HG03439 (cell line): ENCODE data around the gene PRDM12.
"Not testable (repeated sequence)": the region's sequence is repeated elsewhere in the genome, so short reads cannot be mapped to it uniquely, and the experiment has no call there.

Source experiments
- ATAC-seq: cut with Tn5 transposase; IDR thresholded peaks from one replicate; pipeline ENCODE4 v1.9.1; 2021; ENCODE audit warnings: mild to moderate bottlenecking, moderate library complexity; ENCODE audit not compliant: unreplicated experiment

PRDM12 gene

DNA sequence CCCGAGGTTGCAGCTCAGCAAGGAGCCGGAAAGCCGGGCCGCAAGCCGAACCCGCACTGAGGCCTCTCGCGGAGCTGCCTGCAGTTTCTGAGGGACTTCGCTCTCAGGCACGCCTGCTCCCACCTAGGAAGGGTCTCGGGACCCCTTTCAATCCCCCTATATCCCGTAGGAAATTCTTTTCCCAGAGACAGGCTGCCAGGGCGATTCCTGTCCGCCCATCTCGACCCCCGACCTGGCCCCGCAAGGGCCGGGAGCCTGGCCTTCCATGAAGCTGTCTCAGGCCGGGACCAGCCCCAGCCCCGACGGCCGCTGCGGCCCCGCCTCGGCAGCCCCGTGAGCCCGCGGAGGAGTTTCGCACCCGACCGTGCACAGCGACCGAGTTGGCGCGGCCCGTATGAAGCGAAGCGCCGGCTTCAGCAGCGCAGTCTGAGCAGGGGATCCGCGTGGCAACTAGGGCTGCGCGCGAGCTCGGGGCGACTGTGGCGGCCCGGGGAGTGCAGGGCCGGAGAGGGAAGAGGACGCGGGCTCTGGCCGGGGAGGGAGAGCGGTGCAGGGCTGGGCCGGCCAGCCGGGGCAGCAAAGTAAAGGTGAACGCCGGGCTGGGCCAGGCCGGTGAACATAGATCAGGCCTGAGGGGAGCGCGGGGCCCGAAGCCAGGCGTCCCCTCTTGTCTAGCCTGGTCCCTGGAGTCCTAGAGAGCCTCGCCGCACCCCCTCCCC is 977 bp upstream of the PRDM12 start:
- no peak for ATAC-seq

- no peak for ATAC-seq
Observed at GRCh38 chr9:130663977-130664250, 480 bp upstream of the PRDM12 start.

DNA sequence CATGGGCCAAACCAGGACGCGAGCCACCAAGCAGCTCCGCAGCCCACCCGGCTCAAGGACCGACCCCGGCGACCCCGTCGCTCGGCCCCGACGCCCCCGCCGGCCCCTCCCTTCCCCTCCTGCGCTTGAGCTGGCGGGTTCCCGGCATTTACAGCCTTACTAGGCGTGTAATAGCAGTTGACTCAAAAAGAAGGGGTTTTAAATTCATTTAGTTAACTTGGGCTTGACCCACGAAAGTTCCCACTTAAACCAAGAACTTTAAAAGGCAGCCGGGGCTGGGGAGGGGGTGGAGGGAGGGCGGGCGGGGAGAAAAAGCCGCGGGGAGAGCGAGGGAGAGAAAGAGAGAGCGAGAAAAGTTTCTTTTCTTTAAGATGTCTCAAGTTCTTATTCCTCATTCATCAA is 636 bp downstream of the PRDM12 start:
- ATAC-seq: no peak

DNA sequence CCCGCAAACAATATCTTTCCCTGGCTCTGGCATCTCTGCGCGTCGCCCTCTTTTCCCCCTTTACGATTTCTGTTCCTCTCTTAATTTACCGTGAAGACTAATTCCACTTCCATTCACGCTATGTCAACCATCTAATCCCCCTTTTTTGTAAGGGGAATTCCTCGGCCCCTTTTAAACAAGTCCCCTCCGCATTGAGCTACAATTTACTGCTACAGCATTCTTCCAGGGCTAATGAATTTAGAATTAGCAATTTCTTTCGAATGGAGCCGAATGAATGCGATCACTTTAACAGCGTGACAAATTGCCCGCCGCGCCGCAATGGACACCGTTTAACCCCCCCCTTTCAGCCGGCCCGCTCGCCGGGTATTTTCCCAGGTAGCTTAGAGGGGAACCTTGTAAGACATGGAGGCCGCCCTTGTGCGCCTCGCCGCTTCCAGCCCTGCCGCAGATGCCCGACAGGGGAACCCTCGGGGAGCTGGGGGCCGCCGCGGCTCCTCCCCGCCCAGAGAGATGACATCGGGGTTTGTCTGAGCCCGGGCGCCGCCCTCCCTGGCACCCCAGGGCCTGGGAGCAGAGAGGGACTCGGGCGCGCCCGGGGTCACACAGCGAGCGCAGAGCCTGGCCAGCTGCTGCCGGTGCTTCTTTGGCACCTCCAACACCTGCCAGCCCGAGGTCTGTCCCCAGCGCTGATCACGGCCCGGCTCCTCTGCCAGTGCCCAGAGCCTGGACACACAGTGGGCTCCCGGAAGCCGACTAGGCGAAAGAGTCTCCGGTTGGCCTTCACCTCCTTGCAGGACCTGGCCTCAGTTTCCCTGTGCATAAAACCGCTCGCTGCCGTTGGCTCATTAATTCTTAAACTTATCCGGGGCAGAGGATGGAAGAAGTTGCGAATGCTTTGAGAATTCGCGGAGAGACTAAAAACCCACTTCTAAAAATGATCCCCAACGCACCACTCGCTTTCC is 1.3 kb downstream of the PRDM12 start:
- no peak for ATAC-seq

- ATAC-seq: no peak
Observed at GRCh38 chr9:130666393-130667119, 2.2 kb downstream of the PRDM12 start.

- ATAC-seq: no peak
Observed at GRCh38 chr9:130667120-130667435, 2.7 kb downstream of the PRDM12 start.

DNA sequence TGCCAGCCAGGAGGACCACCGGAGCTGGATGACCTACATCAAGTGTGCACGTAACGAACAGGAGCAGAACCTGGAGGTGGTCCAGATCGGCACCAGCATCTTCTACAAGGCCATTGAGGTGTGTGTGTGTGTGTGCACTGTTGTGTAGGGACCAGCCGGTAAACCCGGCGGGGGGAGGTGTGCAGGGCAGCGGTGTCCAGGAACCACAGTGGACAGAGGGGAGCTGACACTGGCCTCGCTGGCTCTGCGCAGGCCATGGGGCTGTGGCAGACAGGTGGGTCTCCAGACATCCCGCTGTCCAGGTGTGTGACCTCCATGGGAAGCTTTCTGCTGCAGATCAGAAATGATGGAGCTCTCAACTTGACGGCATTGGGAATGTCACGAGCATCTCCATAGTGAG is 3.8 kb downstream of the PRDM12 start:
- ATAC-seq: no peak

DNA sequence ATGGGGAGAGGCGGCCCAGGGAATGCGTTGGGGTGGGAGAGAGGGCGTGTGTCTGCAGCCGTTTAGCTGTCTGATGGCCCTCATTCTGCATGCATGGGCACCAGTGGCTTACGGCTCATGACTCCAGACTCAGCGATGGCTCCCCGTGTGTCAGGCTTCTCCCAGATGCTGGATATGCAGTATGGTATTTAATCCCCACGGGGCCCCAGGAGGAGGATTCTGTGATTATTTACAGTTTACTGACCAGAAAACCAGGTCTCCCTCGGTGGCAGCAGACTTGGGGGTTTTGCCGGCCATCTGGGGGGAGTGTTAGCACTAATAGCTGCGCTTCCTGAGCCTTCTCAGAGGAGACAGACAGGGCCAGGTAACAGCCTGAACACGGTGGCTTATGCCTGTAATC is 4.3 kb downstream of the PRDM12 start:
- no peak for ATAC-seq

DNA sequence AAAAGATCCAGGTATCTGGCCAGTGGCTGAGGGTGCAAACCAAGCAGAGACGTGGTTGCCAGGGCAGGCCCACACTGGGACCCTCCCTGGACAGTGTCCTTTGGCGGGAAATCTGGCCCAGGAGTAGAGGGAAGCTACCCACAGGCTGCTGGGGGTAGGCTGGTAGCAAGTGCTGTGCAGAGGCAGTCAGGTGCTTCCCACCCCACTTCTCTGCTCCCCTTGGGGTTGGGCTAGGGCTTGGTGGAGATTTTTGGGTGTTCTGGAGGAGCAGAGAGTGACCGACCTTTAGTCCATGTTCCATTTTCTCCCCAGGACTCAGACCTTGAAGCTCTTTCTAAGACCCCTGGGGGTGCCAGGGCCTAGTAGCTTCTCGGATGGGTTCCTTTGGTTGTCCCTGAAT is 5.6 kb downstream of the PRDM12 start:
- no peak for ATAC-seq

DNA sequence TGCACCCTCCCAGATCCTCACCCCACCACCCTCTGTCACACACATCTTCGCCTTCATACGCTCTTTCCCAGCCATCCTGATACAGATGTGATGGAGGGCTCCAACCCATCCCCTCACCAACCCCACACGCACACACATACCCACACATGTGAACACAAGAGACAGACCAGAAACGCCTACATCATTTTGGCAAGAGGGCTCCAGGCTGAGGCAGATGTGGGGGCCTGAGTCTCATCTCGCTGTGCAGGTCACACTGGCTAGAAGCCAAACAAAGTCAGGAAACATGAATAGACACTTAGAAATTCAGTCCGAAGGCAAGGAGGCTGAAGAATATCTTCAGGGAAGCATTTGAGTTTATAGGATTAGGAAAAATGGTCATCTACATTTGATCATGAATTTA is 6.2 kb downstream of the PRDM12 start:
- no peak for ATAC-seq

- ATAC-seq: no peak
Observed at GRCh38 chr9:130672466-130672865, 8.1 kb downstream of the PRDM12 start.

- ATAC-seq: no peak
Observed at GRCh38 chr9:130672933-130673615, 8.7 kb downstream of the PRDM12 start.

DNA sequence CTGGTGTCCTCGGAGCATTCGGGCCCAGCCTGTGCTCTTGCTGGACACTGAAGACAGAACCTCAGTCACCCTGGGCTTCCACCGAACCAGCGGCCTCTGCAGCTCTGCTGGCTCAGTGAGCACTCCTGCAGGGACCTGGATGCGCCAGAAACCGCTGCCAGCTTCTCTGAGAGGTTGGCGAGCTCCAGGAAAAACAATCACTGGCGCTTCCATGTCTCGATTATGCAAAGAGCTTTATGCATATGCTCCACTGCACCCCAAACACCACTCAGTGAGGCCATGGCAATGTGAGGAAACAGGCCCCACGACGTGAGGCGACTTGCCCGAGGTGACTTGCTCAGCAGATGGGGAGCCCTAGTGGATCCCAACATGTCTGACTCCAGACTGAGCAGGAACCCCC is 11.0 kb downstream of the PRDM12 start:
- no peak for ATAC-seq

DNA sequence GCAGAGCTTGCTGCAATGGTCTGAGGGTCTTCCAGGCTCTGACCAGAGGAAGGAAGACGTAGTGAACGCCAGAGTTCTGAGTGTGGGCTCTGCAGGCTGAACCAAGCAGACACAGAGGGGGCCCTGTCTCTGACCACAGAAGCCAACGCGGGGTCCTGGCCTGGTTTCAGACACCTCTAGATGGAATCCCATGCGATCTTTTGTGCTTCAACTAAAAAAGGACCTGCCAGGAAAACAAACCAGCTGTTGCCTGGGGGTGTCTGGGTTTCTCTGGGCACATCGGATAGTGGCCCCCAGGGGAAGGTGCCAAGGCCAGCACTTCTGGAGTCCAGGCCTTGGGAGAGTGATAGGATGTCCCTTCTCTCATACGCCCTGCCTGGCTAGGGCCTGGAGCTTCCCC is 12.9 kb downstream of the PRDM12 start:
- ATAC-seq: no peak

GRCh38 chr9:130680836-130681768 is 16.7 kb downstream of the PRDM12 start:
- ATAC-seq: peak; percentile 45

GRCh38 chr9:130681769-130682420 is 17.5 kb downstream of the PRDM12 start:
- ATAC-seq: no peak

DNA sequence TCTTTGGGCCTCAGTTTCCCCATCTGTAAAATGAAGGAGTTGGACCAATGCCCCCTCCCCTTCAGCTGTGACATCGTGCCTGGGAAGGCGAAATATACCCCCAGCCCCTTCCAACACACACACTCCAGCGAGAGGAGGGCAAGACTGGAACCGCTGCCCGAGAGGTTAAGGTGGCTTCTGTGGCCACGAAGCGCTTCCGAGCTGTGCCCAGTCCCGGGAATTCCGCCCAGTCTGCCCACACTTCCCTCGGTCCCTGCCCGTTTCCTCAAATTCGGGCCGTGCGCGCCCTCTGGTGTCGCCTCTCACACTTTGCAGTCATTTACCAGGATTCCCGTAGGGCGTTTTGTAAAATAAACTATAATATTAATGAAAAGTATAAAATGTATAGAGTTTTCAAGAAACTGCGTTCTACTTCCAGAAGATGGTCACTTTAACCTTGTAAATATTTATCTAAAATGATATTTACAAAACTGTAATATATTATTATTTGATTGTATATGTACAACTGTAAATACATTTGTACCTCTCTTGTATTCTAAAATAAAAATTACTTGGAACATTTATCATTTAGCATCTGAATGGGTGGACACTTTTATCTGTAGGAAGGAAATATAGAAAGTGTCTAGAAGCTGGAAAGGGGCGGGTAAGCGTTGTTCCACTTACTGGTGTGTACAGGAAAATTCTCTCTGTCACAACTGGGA is 18.2 kb downstream of the PRDM12 start:
- ATAC-seq: no peak

GRCh38 chr9:130685104-130685503 is 20.7 kb downstream of the PRDM12 start:
- ATAC-seq: no peak

DNA sequence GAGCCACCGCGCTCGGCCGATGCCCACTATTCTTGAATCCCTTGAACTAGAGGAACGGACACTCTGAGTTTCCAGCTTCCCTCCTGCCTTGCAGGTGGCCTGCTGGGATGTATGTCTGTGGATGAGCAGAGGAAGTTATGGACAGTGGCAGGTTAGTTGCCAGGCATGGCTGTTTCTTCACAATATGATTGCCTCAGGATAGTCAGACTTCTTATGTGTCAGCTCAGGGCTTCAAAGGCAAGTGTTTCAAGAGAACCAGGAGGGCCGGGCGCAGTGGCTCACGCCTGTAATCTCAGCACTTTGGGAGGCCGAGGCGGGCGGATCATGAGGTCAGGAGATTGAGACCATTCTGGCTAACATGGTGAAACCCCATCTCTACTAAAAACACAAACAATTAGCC is 21.6 kb downstream of the PRDM12 start:
- not testable (repeated sequence) for ATAC-seq
